K562 (cell line): ENCODE results near the gene TULP1. TPM values are rescaled to one million over a fixed set of nuclear protein-coding genes. Genes with fewer than 3 reads are reported as not detected.

Source experiments
- ATAC-seq: fragments of 200-7000 bp; cut with Tn5 transposase; 3 replicates; pipeline ENCODE4 v1.9.1; 2020; ENCODE audit warnings: moderate library complexity
- BruUV-seq: library from RNA; stranded (reverse); fragments of 400-500 nt; replicated peaks from 2 replicates; lab custom pipeline; 2021; lab: Mats Ljungman, UMichigan
- CTCF ChIA-PET: fragments of 300-600 bp; formaldehyde crosslinking; extraction: SDS; loops from one replicate; lab custom pipeline; 2021; ENCODE audit warnings: low intra/inter-chr PET ratio; lab: Yijun Ruan, JAX
- POLR2A ChIA-PET: fragments of 300-600, 350-650 bp; sonication (Branson Sonifier 250); formaldehyde crosslinking; extraction: SDS; loops from one replicate; lab custom pipeline; 2021; ENCODE audit warnings: antibody characterized with exemption, inconsistent platforms; lab: Yijun Ruan, JAX
- DNase-seq, 4 experiments: peaks; one replicate each; pipeline versions ENCODE4 v3.0.0 to v3.0.0-alpha.2; 2011 to 2018; ENCODE audit warnings: low spot score in 3 of 4, mixed read lengths in 3 of 4; ENCODE audit errors: extremely low read depth in 1 of 4
- FAIRE-seq: peaks from 2 replicates; lab custom pipeline; 2011; peaks lifted over from hg19 to GRCh38; lab: Jason Lieb, UNC
- H2AFZ ChIP-seq: 2 replicates; pipeline ENCODE4 v1.6.0; 2011; ENCODE audit warnings: low read depth, low read length, control low read depth, inconsistent platforms
- H3K27ac ChIP-seq: fragments of 200-600 bp; 3 replicates; pipeline ENCODE4 v1.8.0; 2011; ENCODE audit warnings: low read depth, mild to moderate bottlenecking, control low read depth, inconsistent platforms, low read length, moderate library complexity, mixed read lengths; ENCODE audit errors: extremely low read depth
- H3K27me3 ChIP-seq, 2 experiments: fragments of 300-600 bp in 1 of 2; 2 replicates in 1 of 2; 3 replicates in 1 of 2; pipeline versions ENCODE4 v1.6.0 to v1.8.0; 2011; ENCODE audit warnings: inconsistent platforms in 2 of 2, low read length in 2 of 2, mild to moderate bottlenecking in 1 of 2, mixed read lengths in 1 of 2, moderate library complexity in 1 of 2; ENCODE audit not compliant: control insufficient read depth in 2 of 2, insufficient read depth in 2 of 2
- H3K36me3 ChIP-seq: fragments of 300-600 bp; 3 replicates; pipeline ENCODE4 v1.8.0; 2011; ENCODE audit warnings: mild to moderate bottlenecking, low read length, inconsistent platforms; ENCODE audit not compliant: control insufficient read depth, insufficient read depth
- H3K4me1 ChIP-seq, 2 experiments: fragments of 200-600 bp in 1 of 2; replicated peaks in 1 of 2; 2 replicates in 1 of 2; 3 replicates in 1 of 2; pipeline versions ENCODE4 v1.5.1 to v1.8.0; 2011; ENCODE audit warnings: inconsistent platforms in 2 of 2, low read length in 2 of 2, mild to moderate bottlenecking in 1 of 2, mixed read lengths in 1 of 2, moderate library complexity in 1 of 2; ENCODE audit not compliant: control insufficient read depth in 2 of 2, insufficient read depth in 2 of 2
- H3K4me2 ChIP-seq: 2 replicates; pipeline ENCODE4 v1.6.1; 2011; ENCODE audit warnings: low read length, control low read depth, inconsistent platforms, mixed read lengths; ENCODE audit not compliant: insufficient read depth
- H3K4me3 ChIP-seq: fragments of 200-600 bp; sonication (generic), shearing (Covaris generic); 2 replicates; pipeline ENCODE4 v1.5.1; 2016; ENCODE audit warnings: control low read depth, inconsistent platforms
- H3K79me2 ChIP-seq: fragments of 200-600 bp; 3 replicates; pipeline ENCODE4 v1.8.0; 2011; ENCODE audit warnings: low read length, inconsistent platforms; ENCODE audit not compliant: control insufficient read depth, insufficient read depth
- H3K9ac ChIP-seq, 2 experiments: 2 replicates each; pipeline versions ENCODE4 v1.6.0 to v1.6.1; 2011; ENCODE audit warnings: low read depth in 2 of 2, low read length in 2 of 2, control low read depth in 1 of 2, inconsistent platforms in 1 of 2, mild to moderate bottlenecking in 1 of 2, mixed read lengths in 1 of 2; ENCODE audit not compliant: insufficient read depth in 1 of 2
- H3K9me1 ChIP-seq: one replicate; pipeline ENCODE4 v1.6.0; 2011; ENCODE audit warnings: inconsistent platforms, mild to moderate bottlenecking, low read length, moderate library complexity; ENCODE audit not compliant: control insufficient read depth, insufficient read depth
- H3K9me3 ChIP-seq: replicated peaks from 2 replicates; pipeline ENCODE4 v1.5.1; 2011; ENCODE audit warnings: low read depth, low read length, inconsistent platforms; ENCODE audit not compliant: control insufficient read depth, insufficient read depth
- H4K20me1 ChIP-seq: replicated peaks from 2 replicates; pipeline ENCODE4 v1.6.1; 2011; ENCODE audit warnings: low read length, inconsistent platforms, mixed read lengths; ENCODE audit not compliant: control insufficient read depth, insufficient read depth
- FOXM1 ChIP-seq, 2 experiments: fragments of 450-650 bp in 1 of 2; sonication (generic) in 1 of 2; formaldehyde crosslinking in 1 of 2; IDR thresholded peaks; 2 replicates each; pipeline versions ENCODE4 v1.6.1 to v1.9.0; 2017 to 2022; ENCODE audit warnings: low read depth in 2 of 2, mild to moderate bottlenecking in 2 of 2, missing genetic modification reagents in 1 of 2, moderate library complexity in 1 of 2
- GATA2 ChIP-seq: sonication (generic); formaldehyde crosslinking; IDR thresholded peaks from 2 replicates; pipeline ENCODE4 v1.4.0; 2020; ENCODE audit warnings: mild to moderate bottlenecking, missing genetic modification reagents
- JUNB ChIP-seq: fragments of 450-650 bp; formaldehyde crosslinking; conservative IDR thresholded peaks from 2 replicates; pipeline ENCODE4 v1.4.0; 2020; ENCODE audit warnings: mild to moderate bottlenecking
- KDM4B ChIP-seq, 2 experiments: fragments of 450-650 bp in 1 of 2; sonication (generic) in 1 of 2; IDR thresholded peaks; 2 replicates each; pipeline ENCODE4 v1.6.1; 2016 to 2017; ENCODE audit warnings: borderline replicate concordance in 2 of 2, antibody characterized with exemption in 1 of 2, low read depth in 1 of 2, mild to moderate bottlenecking in 1 of 2
- NELFE ChIP-seq: IDR thresholded peaks from 2 replicates; pipeline ENCODE4 v1.6.1; 2011; ENCODE audit warnings: mild to moderate bottlenecking; ENCODE audit not compliant: insufficient read depth, insufficient read length
- SETDB1 ChIP-seq: IDR thresholded peaks from one replicate; pipeline ENCODE4 v1.6.1; 2012; ENCODE audit warnings: low read length, control low read depth, inconsistent platforms
- SRSF1 ChIP-seq: fragments of 200-400 bp; formaldehyde crosslinking; IDR thresholded peaks from 2 replicates; pipeline ENCODE4 v1.6.1; 2017; ENCODE audit warnings: mild to moderate bottlenecking, low read depth, low read length, moderate library complexity
- ZC3H11A ChIP-seq: IDR thresholded peaks from 2 replicates; pipeline ENCODE4 v1.6.1; 2012; ENCODE audit warnings: low read depth, low read length, improper control_type of control experiment
- ZNF431 ChIP-seq: sonication (generic); formaldehyde crosslinking; IDR thresholded peaks from 2 replicates; pipeline ENCODE4 v1.8.0; 2022; ENCODE audit warnings: mild to moderate bottlenecking, missing genetic modification reagents
- WGBS: fragments of 100-300 bp; shearing (Covaris generic); methylation state at CpG from one replicate; pipeline ENCODE4 v1.1.6; 2016; ENCODE audit warnings: low coverage, mixed read lengths; ENCODE audit not compliant: insufficient coverage; ENCODE audit errors: missing lambda C conversion rate; 5-methylcytosine and 5-hydroxymethylcytosine counted together
- in situ Hi-C: fragments of 300-500 bp; cut with MboI; formaldehyde crosslinking; loops from 4 replicates; pipeline ENCODE4 v1.15.0; 2018; ENCODE audit warnings: inconsistent platforms, mixed read lengths
- intact Hi-C: fragments of 100-400 bp; cut with micrococcal nuclease; formaldehyde crosslinking; loops from 2 replicates; pipeline ENCODE4 v1.14.2; 2022
- polyA plus RNA-seq, 8 experiments: library from polyadenylated mRNA; depleted of rRNA in 4 of 8; stranded (reverse) in 5 of 8; unstranded in 3 of 8; fragments of >200 nt; fragmentation: Nextera tagmentation in 2 of 8; fragmentation: Illumina TruSeq in 1 of 8; extraction: Ambion mirVana in 2 of 8; extraction: Trizol in 1 of 8; gene quantifications; 2 replicates each; pipeline versions ENCODE4 v1.2.1 to v1.2.3, GENCODE V29; 2011 to 2014; ENCODE audit warnings: inconsistent platforms in 1 of 8, missing spikeins in 1 of 8
- total RNA-seq, 7 experiments: library from RNA; depleted of rRNA in 6 of 7; stranded (reverse); fragments of >200 nt in 6 of 7; fragmentation: Illumina TruSeq in 2 of 7; extraction: Trizol in 2 of 7; gene quantifications; 2 replicates each; pipeline versions ENCODE4 v1.2.1 to v1.2.3, GENCODE V29; 2011 to 2021; ENCODE audit warnings: low replicate concordance in 1 of 7
- TF ChIP-seq, protein P1 (sequence below): fragments of 250-450 bp; sonication (Bioruptor Pico); IDR thresholded peaks from 2 replicates; pipeline ENCODE4 v1.4.0; 2020; ENCODE audit warnings: borderline replicate concordance
- TF ChIP-seq, protein P2 (sequence below): fragments of 450-650 bp; formaldehyde crosslinking; IDR thresholded peaks from 2 replicates; pipeline ENCODE4 v1.4.0; 2020; ENCODE audit warnings: mild to moderate bottlenecking, mixed read lengths

The TULP1 gene
- total and polyA plus RNA-seq, 9 of the 15 experiments (the other 6 are each of a cell fraction or from before 2014, with no cell fraction given), result 0.06 to 0.17 (median 0.09) TPM; not detected in 6

DNA sequence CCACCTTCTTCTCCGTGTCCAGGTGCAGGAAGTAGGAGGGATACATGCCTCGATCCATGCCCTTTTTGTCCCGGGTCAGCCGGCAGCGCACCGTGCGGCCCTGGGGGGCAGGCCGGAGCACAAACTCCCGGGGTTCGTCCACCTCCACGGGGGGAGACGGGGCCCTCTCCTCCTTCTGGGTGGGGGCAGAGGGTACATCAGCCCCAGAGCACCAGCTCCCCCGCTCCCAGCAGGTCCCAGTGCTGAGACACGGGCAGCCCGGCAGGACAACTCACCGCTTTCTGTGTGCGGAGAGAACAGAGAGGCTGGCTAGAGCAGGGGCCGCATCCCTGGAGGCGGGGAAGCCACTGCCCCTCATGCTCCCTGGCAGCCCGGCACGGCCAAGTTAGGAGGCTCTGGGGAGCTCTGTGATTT, 6.7 kb downstream of the TULP1 start:
- H3K9ac ChIP-seq, result peak overlapping the region in 1 of 2 experiments; percentile 14; a peak in 2 of 4 replicates

DNA sequence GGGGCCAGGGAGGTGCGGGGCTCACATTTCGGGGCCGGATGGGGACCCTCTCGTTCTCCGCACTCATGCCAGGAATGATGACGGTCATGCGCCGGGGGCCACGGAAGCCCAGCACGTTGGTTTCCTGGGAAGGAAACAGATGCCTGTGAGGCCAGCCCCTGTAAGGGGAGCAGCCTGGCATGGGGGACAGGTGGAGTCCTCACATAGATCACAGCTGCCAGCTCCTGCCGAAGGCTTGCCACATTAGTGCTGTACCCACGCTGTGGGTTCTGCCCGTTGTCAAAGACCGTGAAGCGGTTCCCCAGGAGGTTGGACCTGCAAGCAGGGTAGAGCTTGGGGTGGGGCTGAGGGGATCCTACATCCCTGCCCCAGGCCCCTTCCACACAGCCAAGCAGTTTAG, 9.2 kb downstream of the TULP1 start:
- FAIRE-seq (no peak), ATAC-seq (peak; percentile 13; the same call in 1 of the 3 replicates), DNase-seq (no peak)
- ChIA-PET POLR2A (interaction anchor here (0.7 to 2.4 kb wide), 3 partner anchors 32 to 97 kb away, joined by 3 to 5 read pairs (median 3); partner anchors contain the start of gene RPL10A), CTCF (no interaction called here)
- H2AFZ ChIP-seq, result no peak overlapping the region
- in situ Hi-C loops (no loop called here), intact Hi-C loops (no loop called here)
- peaks cover under 1% of the 10 kb centered on the region; the same call in 2 of the 3 replicates for H3K79me2 ChIP-seq
- H3K9ac ChIP-seq, result 0 out of 4 replicates have a peak overlapping the region, but pooled peaks of 1 of the 2 experiments have one; percentile 62
- no peaks in the 10 kb centered on the region for H3K36me3 ChIP-seq
- H3K9me3 ChIP-seq, result no peaks in the 10 kb centered on the region
- H3K27ac ChIP-seq, result no peak overlapping the region
- 39% methylated on average over 15 of the region's 15 CpGs for WGBS
- no peak overlapping the region for H3K4me3 ChIP-seq
- no peaks in the 10 kb centered on the region for H3K9me1 ChIP-seq
- BruUV-seq, result no TSS peak
- no peak overlapping the region for H3K4me2 ChIP-seq
- peaks cover 3% of the 10 kb centered on the region; the same call in 1 of the 2 replicates for H4K20me1 ChIP-seq
- H3K4me1 ChIP-seq, result peaks cover 12 to 18% of the 10 kb centered on the region in 2 experiments; a peak in 4 of 5 replicates
- H3K27me3 ChIP-seq, result peaks cover 33 to 39% of the 10 kb centered on the region in 2 experiments; a peak in 4 of 5 replicates
- TF ChIP-seq SETDB1, result no peak
- TF ChIP-seq, protein P1, sequence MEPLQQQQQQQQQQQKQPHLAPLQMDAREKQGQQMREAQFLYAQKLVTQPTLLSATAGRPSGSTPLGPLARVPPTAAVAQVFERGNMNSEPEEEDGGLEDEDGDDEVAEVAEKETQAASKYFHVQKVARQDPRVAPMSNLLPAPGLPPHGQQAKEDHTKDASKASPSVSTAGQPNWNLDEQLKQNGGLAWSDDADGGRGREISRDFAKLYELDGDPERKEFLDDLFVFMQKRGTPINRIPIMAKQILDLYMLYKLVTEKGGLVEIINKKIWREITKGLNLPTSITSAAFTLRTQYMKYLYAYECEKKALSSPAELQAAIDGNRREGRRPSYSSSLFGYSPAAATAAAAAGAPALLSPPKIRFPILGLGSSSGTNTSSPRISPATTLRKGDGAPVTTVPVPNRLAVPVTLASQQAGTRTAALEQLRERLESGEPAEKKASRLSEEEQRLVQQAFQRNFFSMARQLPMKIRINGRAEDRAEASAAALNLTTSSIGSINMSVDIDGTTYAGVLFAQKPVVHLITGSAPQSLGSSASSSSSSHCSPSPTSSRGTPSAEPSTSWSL, result no peak
- TF ChIP-seq, protein P2, sequence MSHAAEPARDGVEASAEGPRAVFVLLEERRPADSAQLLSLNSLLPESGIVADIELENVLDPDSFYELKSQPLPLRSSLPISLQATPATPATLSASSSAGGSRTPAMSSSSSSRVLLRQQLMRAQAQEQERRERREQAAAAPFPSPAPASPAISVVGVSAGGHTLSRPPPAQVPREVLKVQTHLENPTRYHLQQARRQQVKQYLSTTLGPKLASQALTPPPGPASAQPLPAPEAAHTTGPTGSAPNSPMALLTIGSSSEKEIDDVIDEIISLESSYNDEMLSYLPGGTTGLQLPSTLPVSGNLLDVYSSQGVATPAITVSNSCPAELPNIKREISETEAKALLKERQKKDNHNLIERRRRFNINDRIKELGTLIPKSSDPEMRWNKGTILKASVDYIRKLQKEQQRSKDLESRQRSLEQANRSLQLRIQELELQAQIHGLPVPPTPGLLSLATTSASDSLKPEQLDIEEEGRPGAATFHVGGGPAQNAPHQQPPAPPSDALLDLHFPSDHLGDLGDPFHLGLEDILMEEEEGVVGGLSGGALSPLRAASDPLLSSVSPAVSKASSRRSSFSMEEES (CRISPR knock-in tag), result no peak
- TF ChIP-seq SRSF1, result no peak
- TF ChIP-seq GATA2, result no peak
- no peak for TF ChIP-seq NELFE
- TF ChIP-seq ZNF431 (CRISPR knock-in tag), result no peak

More for the DNA sequence above, 6.7 kb downstream of the TULP1 start:
- DNase-seq, result peak in 1 of 4 experiments; percentile 11
- H3K9me1 ChIP-seq, result no peaks in the 10 kb centered on the region
- no peaks in the 10 kb centered on the region for H3K9me3 ChIP-seq
- peaks cover under 1 to 11% of the 10 kb centered on the region in 2 experiments; a peak in 3 of 5 replicates for H3K4me1 ChIP-seq
- no TSS peak for BruUV-seq
- no peak overlapping the region for H3K4me3 ChIP-seq
- TF ChIP-seq ZC3H11A (no peak), JUNB (CRISPR knock-in tag) (no peak), KDM4B (IDR thresholded peaks at IDR 0.05; ENCODE audit: borderline replicate concordance in 2 of 2, low read depth in 1 of 2) (no peak), FOXM1 (IDR thresholded peaks at IDR 0.05; ENCODE audit: low read depth) (no peak), FOXM1 (CRISPR knock-in tag; IDR thresholded peaks at IDR 0.05; ENCODE audit: low read depth) (0 out of 2 replicates have a peak, but pooled peaks have one; percentile 41)
- WGBS, result 12% methylated on average over 20 of the region's 21 CpGs
- peaks cover 7% of the 10 kb centered on the region; the same call in 1 of the 2 replicates for H4K20me1 ChIP-seq
- ChIA-PET CTCF (interaction anchor here (0.6 kb wide), 2 partner anchors 60 to 918 kb away, joined by 3 to 4 read pairs; no protein-coding TSS in a partner anchor), POLR2A (interaction anchor here (1.1 to 2.4 kb wide), 2 partner anchors 20 to 35 kb away, joined by 3 to 5 read pairs; no protein-coding TSS in a partner anchor)
- no peaks in the 10 kb centered on the region for H3K36me3 ChIP-seq
- no peak overlapping the region for H3K27ac ChIP-seq
- ATAC-seq, result no peak; the same call in 2 of the 3 replicates
- H3K4me2 ChIP-seq, result no peak overlapping the region
- H2AFZ ChIP-seq, result no peak overlapping the region
- peaks cover 43 to 63% of the 10 kb centered on the region in 2 experiments for H3K27me3 ChIP-seq
- no peak for FAIRE-seq
- H3K79me2 ChIP-seq, result no peaks in the 10 kb centered on the region
- in situ Hi-C loops (no loop called here), intact Hi-C loops (no loop called here)
